Measurements from ENCODE around the gene LSM6.

DNA sequence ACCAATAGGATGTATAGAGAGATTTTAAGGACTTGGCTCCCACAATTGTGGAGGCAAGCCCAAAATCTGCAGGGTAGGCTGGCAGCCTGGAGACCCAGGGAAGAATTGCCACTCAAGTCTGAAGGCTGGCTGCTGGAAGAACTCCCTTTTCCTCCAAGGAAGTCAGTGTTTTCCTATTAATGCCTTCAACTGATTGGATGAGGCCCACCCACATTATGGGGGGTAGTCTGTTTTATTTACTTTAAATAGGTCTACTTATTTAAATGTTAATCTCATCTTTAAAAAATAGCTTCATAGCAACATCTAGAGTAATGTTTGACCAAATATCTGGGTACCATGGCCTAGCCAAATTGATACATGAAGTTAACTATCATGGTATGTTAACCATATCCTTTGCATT lies 18.7 kb downstream of the LSM6 start:
- TF ChIP-seq EP300 (IDR thresholded peaks at IDR 0.05) (no peak), POLR2A (IDR thresholded peaks at IDR 0.05) (no peak), CTCF (IDR thresholded peaks at IDR 0.05) (no peak)

All from ovary (tissue), 3 donors.